MM.1S (cell line): ENCODE measurements around the gene RXFP1.

Source experiments
- DNase-seq: peaks from one replicate; pipeline ENCODE4 v3.0.0-alpha.2; 2015
- H2AFZ ChIP-seq: fragments of 300-600 bp; sonication (generic); 2 replicates; pipeline ENCODE4 v1.6.0; 2016; ENCODE audit warnings: antibody characterized with exemption, low read length
- H3F3A ChIP-seq: fragments of 300-600 bp; sonication (generic); 2 replicates; pipeline ENCODE4 v1.6.1; 2016; ENCODE audit warnings: mild to moderate bottlenecking, antibody characterized with exemption, low read length, moderate library complexity, mixed read lengths; ENCODE audit not compliant: insufficient read depth
- H3K27ac ChIP-seq: fragments of 300-600 bp; sonication (generic); 2 replicates; pipeline ENCODE4 v1.5.1; 2016; ENCODE audit warnings: mild to moderate bottlenecking, low read length
- H3K27me3 ChIP-seq: fragments of 300-600 bp; sonication (generic); replicated peaks from 2 replicates; pipeline ENCODE4 v1.6.0; 2016; ENCODE audit warnings: low read length; ENCODE audit not compliant: insufficient read depth
- H3K36me3 ChIP-seq: fragments of 300-600 bp; sonication (generic); replicated peaks from 2 replicates; pipeline ENCODE4 v1.6.1; 2016; ENCODE audit warnings: mild to moderate bottlenecking, low read length, mixed read lengths; ENCODE audit not compliant: insufficient read depth
- H3K4me1 ChIP-seq: fragments of 300-600 bp; sonication (generic); 2 replicates; pipeline ENCODE4 v1.6.1; 2016; ENCODE audit warnings: low read length, mixed read lengths
- H3K4me2 ChIP-seq: fragments of 300-600 bp; sonication (generic); 2 replicates; pipeline ENCODE4 v1.6.0; 2016; ENCODE audit warnings: low read depth, low read length
- H3K4me3 ChIP-seq: fragments of 300-600 bp; sonication (generic); 2 replicates; pipeline ENCODE4 v1.5.1; 2016; ENCODE audit warnings: low read length, mixed read lengths
- H3K79me2 ChIP-seq: fragments of 300-600 bp; sonication (generic); 2 replicates; pipeline ENCODE4 v1.6.1; 2016; ENCODE audit warnings: mixed run types, low read length, mixed read lengths
- H3K9ac ChIP-seq: fragments of 300-600 bp; sonication (generic); 2 replicates; pipeline ENCODE4 v1.6.1; 2016; ENCODE audit warnings: low read length, mixed read lengths
- H3K9me2 ChIP-seq: fragments of 300-600 bp; sonication (generic); replicated peaks from 2 replicates; pipeline ENCODE4 v1.6.1; 2016; ENCODE audit warnings: mild to moderate bottlenecking, low read length, mixed read lengths; ENCODE audit not compliant: insufficient read depth
- H3K9me3 ChIP-seq: fragments of 300-600 bp; sonication (generic); replicated peaks from 2 replicates; pipeline ENCODE4 v1.6.1; 2016; ENCODE audit warnings: mild to moderate bottlenecking, low read length, mixed read lengths; ENCODE audit not compliant: insufficient read depth
- H4K20me1 ChIP-seq: fragments of 300-600 bp; sonication (generic); 2 replicates; pipeline ENCODE4 v1.6.1; 2016; ENCODE audit warnings: mild to moderate bottlenecking, low read length, moderate library complexity, mixed read lengths; ENCODE audit not compliant: insufficient read depth
- CTCF ChIP-seq: fragments of 300-600 bp; sonication (generic); IDR thresholded peaks from 2 replicates; pipeline ENCODE4 v1.5.1; 2016; ENCODE audit warnings: antibody characterized with exemption, low read length, mixed read lengths
- EZH2 ChIP-seq: fragments of 300-600 bp; sonication (generic); optimal IDR thresholded peaks from 2 replicates; pipeline ENCODE3; 2017; ENCODE audit warnings: low read depth, mild to moderate bottlenecking, antibody characterized with exemption, low read length, mixed read lengths
- EZH2phosphoT487 ChIP-seq: fragments of 300-600 bp; sonication (generic); IDR thresholded peaks from 2 replicates; pipeline ENCODE4 v1.6.1; 2018; ENCODE audit warnings: antibody characterized with exemption, low read length

The RXFP1 gene

GRCh38 chr4:158671915-158672806, 150.5 kb downstream of the RXFP1 start, which contains the start of gene ETFDH:
Gene ETFDH, plus strand, starts transcription at chr4:158672296. Its CDS starts 161 bp downstream, at chr4:158672457.
- H3F3A ChIP-seq, result peaks cover 22% of the 10 kb centered on the region
- H3K27me3 ChIP-seq, result no peaks in the 10 kb centered on the region
- H3K9ac ChIP-seq, result peak within 1 kb of the TSS; percentile 85
- H3K27ac ChIP-seq, result peak within 1 kb of the TSS; percentile 90
- H3K4me3 ChIP-seq, result peak within 1 kb of the TSS; percentile 88
- H3K9me2 ChIP-seq, result no peaks in the 10 kb centered on the region
- TF ChIP-seq CTCF (peak; percentile 75), EZH2 (no peak), EZH2phosphoT487 (no peak)
- peaks cover 55% of the 10 kb centered on the region for H3K79me2 ChIP-seq
- DNase-seq, result peak; percentile 99
- no peaks in the 10 kb centered on the region; the same call in 1 of the 2 replicates for H4K20me1 ChIP-seq
- H3K9me3 ChIP-seq, result no peaks in the 10 kb centered on the region
- peak within 1 kb of the TSS; percentile 92 for H3K4me2 ChIP-seq
- no peaks in the 10 kb centered on the region; the same call in 1 of the 2 replicates for H3K36me3 ChIP-seq
- peak within 1 kb of the TSS; percentile 91 for H2AFZ ChIP-seq
- 0 out of 2 replicates have a peak, but pooled peaks cover 9% of the 10 kb centered on the region for H3K4me1 ChIP-seq

GRCh38 chr4:158673633-158674032, 152.0 kb downstream of the RXFP1 start:
- Histone ChIP-seq H3F3A (peaks cover 22% of the 10 kb centered on the region), H3K9me2 (no peaks in the 10 kb centered on the region), H3K27ac (no peak overlapping the region), H3K4me2 (peak overlapping the region; percentile 92; the same call in 1 of the 2 replicates), H3K9ac (no peak overlapping the region), H4K20me1 (no peaks in the 10 kb centered on the region), H3K4me3 (no peak overlapping the region), H3K27me3 (no peaks in the 10 kb centered on the region), H3K9me3 (no peaks in the 10 kb centered on the region), H3K36me3 (no peaks in the 10 kb centered on the region; the same call in 1 of the 2 replicates), H3K4me1 (0 out of 2 replicates have a peak, but pooled peaks cover 9% of the 10 kb centered on the region), H2AFZ (no peak overlapping the region), H3K79me2 (peaks cover 45% of the 10 kb centered on the region)
- no peak for DNase-seq
- TF ChIP-seq EZH2 (no peak), CTCF (no peak)

- Histone ChIP-seq H3K36me3 (no peaks in the 10 kb centered on the region), H3K9me3 (no peaks in the 10 kb centered on the region), H3F3A (peaks cover 14% of the 10 kb centered on the region), H3K27me3 (no peaks in the 10 kb centered on the region), H2AFZ (no peak overlapping the region), H3K4me1 (0 out of 2 replicates have a peak, but pooled peaks cover 5% of the 10 kb centered on the region), H3K4me2 (no peak overlapping the region), H3K27ac (no peak overlapping the region), H3K79me2 (peaks cover 20% of the 10 kb centered on the region), H3K4me3 (no peak overlapping the region), H3K9ac (no peak overlapping the region), H3K9me2 (no peaks in the 10 kb centered on the region), H4K20me1 (no peaks in the 10 kb centered on the region)
- no peak for TF ChIP-seq CTCF
- TF ChIP-seq EZH2, result no peak
- TF ChIP-seq EZH2phosphoT487, result no peak
- DNase-seq, result no peak
These were observed 154.4 kb downstream of the RXFP1 start for GRCh38 chr4:158676076-158676475.
